ENCODE results near the gene MYOM3. TPM values are rescaled to one million over a fixed set of nuclear protein-coding genes. Genes with fewer than 3 reads are reported as not detected.

MYOM3 gene
- total RNA-seq, 1 experiment from 2014 or later: 0.05 TPM

DNA sequence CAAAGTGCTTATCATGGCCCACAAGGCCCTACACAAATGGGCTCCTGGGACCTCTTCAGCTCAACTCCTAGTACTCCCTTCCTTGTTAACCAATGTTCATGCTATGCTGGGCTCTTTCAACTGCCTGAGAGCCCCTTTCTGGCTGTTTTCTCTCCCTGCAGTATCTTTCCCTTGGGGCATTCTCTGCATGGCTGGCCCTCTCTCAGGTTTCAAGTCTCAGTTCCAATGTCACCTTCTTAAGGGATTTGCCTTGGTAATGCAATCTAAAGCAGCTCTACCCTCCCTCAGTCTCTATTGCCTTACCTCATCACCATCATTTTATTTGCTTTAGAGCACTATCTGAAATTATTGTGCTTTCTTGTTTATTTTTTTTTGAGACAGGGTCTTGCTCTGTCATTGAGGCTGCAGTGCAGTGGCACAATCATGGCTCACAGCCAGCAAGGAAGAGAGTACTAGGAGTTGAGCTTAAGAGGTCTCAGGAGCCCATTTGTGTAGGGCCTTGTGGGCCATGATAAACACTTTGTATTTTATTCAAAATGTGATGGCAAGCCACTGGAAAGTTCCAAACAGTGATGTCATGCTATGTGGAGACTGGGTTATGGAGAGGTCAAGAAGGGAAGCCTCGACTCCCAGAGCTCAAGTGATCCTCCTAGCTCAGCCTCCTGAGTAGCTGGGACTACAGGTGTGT is 68.4 kb downstream of the MYOM3 start:
- H3K4me3 ChIP-seq (ENCODE audit: low read depth in 2 of 2, low read length in 2 of 2): no peak overlapping the region
- intact Hi-C loops (cut with micrococcal nuclease; ENCODE audit: unreplicated experiment): no loop called here
- ChIA-PET CTCF (interaction anchor here (0.6 kb wide), 1 partner anchor 96 kb away, joined by 7 read pairs; no protein-coding TSS in a partner anchor), POLR2A (interaction anchor here (0.7 kb wide), 1 partner anchor 330 kb away, joined by 3 read pairs; no protein-coding TSS in a partner anchor)
- BruUV-seq (replicated peaks): no TSS peak
- peaks cover 31% of the 10 kb centered on the region for H3K4me1 ChIP-seq (ENCODE audit: control insufficient read depth, insufficient read depth, low read length)
- no peaks in the 10 kb centered on the region for H3K36me3 ChIP-seq (ENCODE audit: control insufficient read depth, insufficient read depth, low read length)
- no peak for ATAC-seq
- H3K27me3 ChIP-seq (ENCODE audit: control insufficient read depth, insufficient read depth, low read length): no peaks in the 10 kb centered on the region
- in situ Hi-C loops (cut with HindIII; ENCODE audit: low pct_unique_long_range_greater_than_20kb, low sequenced_read_pairs): no loop called here
- peak overlapping the region; percentile 42; the same call in 1 of the 2 replicates for H3K27ac ChIP-seq (ENCODE audit: low read length)
- no peaks in the 10 kb centered on the region for H3K9me3 ChIP-seq (ENCODE audit: control insufficient read depth, insufficient read depth, low read depth, low read length)
- DNase-seq (ENCODE audit: low read depth, low spot score): no peak
- TF ChIP-seq POLR2AphosphoS5 (IDR thresholded peaks at IDR 0.05; ENCODE audit: low read depth, low read length) (no peak), TCF7L2 (IDR thresholded peaks at IDR 0.05; ENCODE audit: low read depth, low read length) (no peak)

DNA sequence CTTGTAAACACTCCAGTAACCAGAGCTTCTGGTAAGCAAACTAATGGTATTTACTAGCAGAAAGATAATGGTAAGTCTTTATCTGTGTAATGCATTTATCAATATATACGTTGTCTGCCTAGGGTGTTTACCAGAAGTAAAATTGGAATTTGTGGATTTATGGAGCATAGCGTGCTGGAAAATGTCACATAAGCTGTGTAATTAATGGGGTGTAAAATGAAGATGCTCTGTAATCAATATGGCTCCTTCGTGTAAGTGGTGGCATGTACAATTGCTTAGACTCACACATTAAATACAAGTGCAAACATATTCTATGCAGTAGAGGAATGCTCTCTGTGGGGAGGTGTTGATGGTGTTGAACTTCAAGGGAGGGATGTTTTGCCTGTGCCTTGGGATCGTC is 69.6 kb downstream of the MYOM3 start:
- intact Hi-C loops (cut with micrococcal nuclease; ENCODE audit: unreplicated experiment) (no loop called here), in situ Hi-C loops (cut with HindIII; ENCODE audit: low pct_unique_long_range_greater_than_20kb, low sequenced_read_pairs) (no loop called here)
- H3K27me3 ChIP-seq (ENCODE audit: control insufficient read depth, insufficient read depth, low read length): no peaks in the 10 kb centered on the region
- no TSS peak for BruUV-seq (replicated peaks)
- peak overlapping the region; percentile 12; the same call in 1 of the 2 replicates for H3K27ac ChIP-seq (ENCODE audit: low read length)
- H3K36me3 ChIP-seq (ENCODE audit: control insufficient read depth, insufficient read depth, low read length): no peaks in the 10 kb centered on the region
- no peak overlapping the region for H3K4me3 ChIP-seq (ENCODE audit: low read depth in 2 of 2, low read length in 2 of 2)
- ATAC-seq: no peak
- peaks cover 27% of the 10 kb centered on the region for H3K4me1 ChIP-seq (ENCODE audit: control insufficient read depth, insufficient read depth, low read length)
- CTCF ChIA-PET: no interaction called here
- POLR2A ChIA-PET: no interaction called here
- no peaks in the 10 kb centered on the region for H3K9me3 ChIP-seq (ENCODE audit: control insufficient read depth, insufficient read depth, low read depth, low read length)
- DNase-seq (ENCODE audit: low read depth, low spot score): no peak
- TF ChIP-seq TCF7L2 (IDR thresholded peaks at IDR 0.05; ENCODE audit: low read depth, low read length) (no peak), SIN3A (IDR thresholded peaks at IDR 0.05; ENCODE audit: borderline replicate concordance, insufficient read depth, low read depth, low read length) (no peak), REST (IDR thresholded peaks at IDR 0.05; ENCODE audit: insufficient read depth in 1 of 2, low read depth in 2 of 2, low read length in 1 of 2) (no peak), POLR2AphosphoS5 (IDR thresholded peaks at IDR 0.05; ENCODE audit: low read depth, low read length) (no peak)
- TF ChIP-seq, protein P1, sequence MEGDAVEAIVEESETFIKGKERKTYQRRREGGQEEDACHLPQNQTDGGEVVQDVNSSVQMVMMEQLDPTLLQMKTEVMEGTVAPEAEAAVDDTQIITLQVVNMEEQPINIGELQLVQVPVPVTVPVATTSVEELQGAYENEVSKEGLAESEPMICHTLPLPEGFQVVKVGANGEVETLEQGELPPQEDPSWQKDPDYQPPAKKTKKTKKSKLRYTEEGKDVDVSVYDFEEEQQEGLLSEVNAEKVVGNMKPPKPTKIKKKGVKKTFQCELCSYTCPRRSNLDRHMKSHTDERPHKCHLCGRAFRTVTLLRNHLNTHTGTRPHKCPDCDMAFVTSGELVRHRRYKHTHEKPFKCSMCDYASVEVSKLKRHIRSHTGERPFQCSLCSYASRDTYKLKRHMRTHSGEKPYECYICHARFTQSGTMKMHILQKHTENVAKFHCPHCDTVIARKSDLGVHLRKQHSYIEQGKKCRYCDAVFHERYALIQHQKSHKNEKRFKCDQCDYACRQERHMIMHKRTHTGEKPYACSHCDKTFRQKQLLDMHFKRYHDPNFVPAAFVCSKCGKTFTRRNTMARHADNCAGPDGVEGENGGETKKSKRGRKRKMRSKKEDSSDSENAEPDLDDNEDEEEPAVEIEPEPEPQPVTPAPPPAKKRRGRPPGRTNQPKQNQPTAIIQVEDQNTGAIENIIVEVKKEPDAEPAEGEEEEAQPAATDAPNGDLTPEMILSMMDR (IDR thresholded peaks at IDR 0.05): no peak

- Histone ChIP-seq H3K27me3 (ENCODE audit: control insufficient read depth, insufficient read depth, low read length) (no peaks in the 10 kb centered on the region), H3K4me3 (ENCODE audit: low read depth in 2 of 2, low read length in 2 of 2) (no peak overlapping the region), H3K9me3 (ENCODE audit: control insufficient read depth, insufficient read depth, low read depth, low read length) (no peaks in the 10 kb centered on the region), H3K4me1 (ENCODE audit: control insufficient read depth, insufficient read depth, low read length) (no peaks in the 10 kb centered on the region), H3K27ac (ENCODE audit: low read length) (peak overlapping the region; percentile 27; the same call in 1 of the 2 replicates), H3K36me3 (ENCODE audit: control insufficient read depth, insufficient read depth, low read length) (no peaks in the 10 kb centered on the region)
- ChIA-PET POLR2A (interaction anchor here (0.5 kb wide), 1 partner anchor 18 kb away, joined by 4 read pairs; no protein-coding TSS in a partner anchor), CTCF (no interaction called here)
- intact Hi-C loops (cut with micrococcal nuclease; ENCODE audit: unreplicated experiment): no loop called here
- no peak for DNase-seq (ENCODE audit: low read depth, low spot score)
- BruUV-seq (replicated peaks): no TSS peak
- TF ChIP-seq TCF7L2 (IDR thresholded peaks at IDR 0.05; ENCODE audit: low read depth, low read length) (no peak), POLR2AphosphoS5 (IDR thresholded peaks at IDR 0.05; ENCODE audit: low read depth, low read length) (no peak), REST (IDR thresholded peaks at IDR 0.05; ENCODE audit: insufficient read depth in 1 of 2, low read depth in 2 of 2, low read length in 1 of 2) (no peak), SIN3A (IDR thresholded peaks at IDR 0.05; ENCODE audit: borderline replicate concordance, insufficient read depth, low read depth, low read length) (no peak)
- TF ChIP-seq, protein P1 (IDR thresholded peaks at IDR 0.05): no peak
- no peak for ATAC-seq
- in situ Hi-C loops (cut with HindIII; ENCODE audit: low pct_unique_long_range_greater_than_20kb, low sequenced_read_pairs): no loop called here
Observed at GRCh38 chr1:24036088-24036487, 75.8 kb downstream of the MYOM3 start.
